ENCODE measurements around the gene TNNT3. TPM values are rescaled to one million over a fixed set of nuclear protein-coding genes. Genes with fewer than 3 reads are reported as not detected.

Gene TNNT3
- total RNA-seq, 1 experiment from 2014 or later = not detected

DNA sequence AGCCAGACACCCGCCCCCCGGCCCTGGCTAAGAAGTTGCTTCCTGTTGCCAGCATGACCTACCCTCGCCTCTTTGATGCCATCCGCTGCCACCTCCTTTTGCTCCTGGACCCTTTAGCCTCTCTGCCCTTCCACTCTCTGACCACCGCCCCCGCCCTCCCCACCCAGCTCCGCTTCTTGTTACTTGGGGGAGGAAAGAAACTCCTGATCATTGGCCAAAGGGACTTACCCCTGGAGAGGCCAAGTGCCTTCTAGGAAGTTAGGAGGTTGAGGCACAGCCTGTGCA, 27.7 kb upstream of the TNNT3 start, which contains the start of gene PRR33:
TSS of gene PRR33 (minus strand) at position 65 of the 285 bp plus-strand sequence. CDS start 1,311 bp downstream, outside the sequence.
- BruUV-seq (replicated peaks) = no TSS peak
- H3K36me3 ChIP-seq (ENCODE audit: insufficient read depth, low read length, poor library complexity, severe bottlenecking) = no peaks in the 10 kb centered on the region
- intact Hi-C loops (cut with micrococcal nuclease; ENCODE audit: unreplicated experiment) = no loop called here
- ChIA-PET POLR2A (ENCODE audit: low non-redundant PET) (no interaction called here), CTCF (no interaction called here)
- H3K4me1 ChIP-seq (ENCODE audit: insufficient read depth, low read length, poor library complexity, severe bottlenecking) = no peaks in the 10 kb centered on the region
- H3K4me3 ChIP-seq (ENCODE audit: low read depth, low read length, poor library complexity, severe bottlenecking) = no peak within 1 kb of the TSS
- no peak within 1 kb of the TSS for H3K27ac ChIP-seq (ENCODE audit: low read depth, low read length, poor library complexity, severe bottlenecking)
- no peaks in the 10 kb centered on the region for H3K9me3 ChIP-seq (ENCODE audit: low read depth, low read length, poor library complexity, severe bottlenecking)
- no peak for DNase-seq (ENCODE audit: low spot score)
- H3K27me3 ChIP-seq (replicated peaks; ENCODE audit: insufficient read depth, low read depth, low read length, poor library complexity) = no peaks in the 10 kb centered on the region
- TF ChIP-seq, protein P1, sequence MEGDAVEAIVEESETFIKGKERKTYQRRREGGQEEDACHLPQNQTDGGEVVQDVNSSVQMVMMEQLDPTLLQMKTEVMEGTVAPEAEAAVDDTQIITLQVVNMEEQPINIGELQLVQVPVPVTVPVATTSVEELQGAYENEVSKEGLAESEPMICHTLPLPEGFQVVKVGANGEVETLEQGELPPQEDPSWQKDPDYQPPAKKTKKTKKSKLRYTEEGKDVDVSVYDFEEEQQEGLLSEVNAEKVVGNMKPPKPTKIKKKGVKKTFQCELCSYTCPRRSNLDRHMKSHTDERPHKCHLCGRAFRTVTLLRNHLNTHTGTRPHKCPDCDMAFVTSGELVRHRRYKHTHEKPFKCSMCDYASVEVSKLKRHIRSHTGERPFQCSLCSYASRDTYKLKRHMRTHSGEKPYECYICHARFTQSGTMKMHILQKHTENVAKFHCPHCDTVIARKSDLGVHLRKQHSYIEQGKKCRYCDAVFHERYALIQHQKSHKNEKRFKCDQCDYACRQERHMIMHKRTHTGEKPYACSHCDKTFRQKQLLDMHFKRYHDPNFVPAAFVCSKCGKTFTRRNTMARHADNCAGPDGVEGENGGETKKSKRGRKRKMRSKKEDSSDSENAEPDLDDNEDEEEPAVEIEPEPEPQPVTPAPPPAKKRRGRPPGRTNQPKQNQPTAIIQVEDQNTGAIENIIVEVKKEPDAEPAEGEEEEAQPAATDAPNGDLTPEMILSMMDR (conservative IDR thresholded peaks at IDR 0.05; ENCODE audit: low read depth, low read length) = no peak
- TF ChIP-seq EZH2 (IDR thresholded peaks at IDR 0.05; ENCODE audit: borderline replicate concordance, low read depth, low read length, poor library complexity, severe bottlenecking) = no peak

DNA sequence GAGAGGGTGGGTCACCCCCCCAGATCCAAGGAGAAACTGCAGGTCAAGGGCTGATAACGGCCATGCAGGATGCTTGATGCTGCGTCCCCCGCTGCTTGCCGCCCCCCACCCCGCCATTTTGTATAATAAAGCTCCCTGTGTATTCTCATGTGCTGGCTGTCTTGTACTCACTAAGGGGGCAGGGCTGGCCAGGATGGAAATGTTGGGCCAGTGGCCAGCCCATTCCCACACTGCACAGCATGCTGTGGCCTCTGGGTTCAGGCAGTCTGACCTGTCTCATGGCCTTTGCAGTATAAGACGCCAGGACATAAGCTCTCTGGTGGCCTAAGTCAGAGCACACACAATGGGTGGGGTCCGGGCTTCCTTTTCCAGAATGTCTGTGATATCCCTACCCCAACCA, 27.4 kb upstream of the TNNT3 start:
- Histone ChIP-seq H3K4me3 (ENCODE audit: low read depth, low read length, poor library complexity, severe bottlenecking) (no peak overlapping the region), H3K36me3 (ENCODE audit: insufficient read depth, low read length, poor library complexity, severe bottlenecking) (no peaks in the 10 kb centered on the region), H3K27me3 (replicated peaks; ENCODE audit: insufficient read depth, low read depth, low read length, poor library complexity) (no peaks in the 10 kb centered on the region), H3K27ac (ENCODE audit: low read depth, low read length, poor library complexity, severe bottlenecking) (no peak overlapping the region), H3K4me1 (ENCODE audit: insufficient read depth, low read length, poor library complexity, severe bottlenecking) (no peaks in the 10 kb centered on the region), H3K9me3 (ENCODE audit: low read depth, low read length, poor library complexity, severe bottlenecking) (no peaks in the 10 kb centered on the region)
- TF ChIP-seq, protein P1 (conservative IDR thresholded peaks at IDR 0.05; ENCODE audit: low read depth, low read length) = no peak
- no peak for TF ChIP-seq EZH2 (IDR thresholded peaks at IDR 0.05; ENCODE audit: borderline replicate concordance, low read depth, low read length, poor library complexity, severe bottlenecking)
- ChIA-PET CTCF (no interaction called here), POLR2A (ENCODE audit: low non-redundant PET) (no interaction called here)
- BruUV-seq (replicated peaks) = no TSS peak
- DNase-seq (ENCODE audit: low spot score) = no peak
- intact Hi-C loops (cut with micrococcal nuclease; ENCODE audit: unreplicated experiment) = no loop called here

DNA sequence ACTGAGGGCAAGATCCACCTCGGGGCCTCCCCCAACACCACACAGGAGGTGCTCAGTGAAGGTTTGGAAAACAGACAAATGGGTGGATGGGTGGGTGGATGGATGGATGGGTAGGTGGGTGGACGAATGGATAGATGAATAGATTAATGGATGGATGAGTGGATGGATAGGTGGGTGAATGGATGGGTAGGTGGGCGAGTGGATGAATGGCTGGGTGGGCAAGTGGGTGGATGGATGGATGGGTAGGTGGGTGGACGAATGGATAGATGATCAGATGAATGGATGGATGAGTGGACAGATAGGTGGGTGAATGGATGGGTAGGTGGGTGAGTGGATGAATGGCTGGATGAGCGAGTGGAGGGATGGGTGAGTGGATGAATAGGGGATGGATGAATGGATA, 26.9 kb upstream of the TNNT3 start:
- BruUV-seq (replicated peaks) = no TSS peak
- no peak for DNase-seq (ENCODE audit: low spot score)
- no peaks in the 10 kb centered on the region for H3K9me3 ChIP-seq (ENCODE audit: low read depth, low read length, poor library complexity, severe bottlenecking)
- H3K27ac ChIP-seq (ENCODE audit: low read depth, low read length, poor library complexity, severe bottlenecking) = no peak overlapping the region
- intact Hi-C loops (cut with micrococcal nuclease; ENCODE audit: unreplicated experiment) = no loop called here
- no peaks in the 10 kb centered on the region for H3K27me3 ChIP-seq (replicated peaks; ENCODE audit: insufficient read depth, low read depth, low read length, poor library complexity)
- TF ChIP-seq, protein P1 (conservative IDR thresholded peaks at IDR 0.05; ENCODE audit: low read depth, low read length) = no peak
- TF ChIP-seq EZH2 (IDR thresholded peaks at IDR 0.05; ENCODE audit: borderline replicate concordance, low read depth, low read length, poor library complexity, severe bottlenecking) = no peak
- H3K36me3 ChIP-seq (ENCODE audit: insufficient read depth, low read length, poor library complexity, severe bottlenecking) = no peaks in the 10 kb centered on the region
- POLR2A ChIA-PET (ENCODE audit: low non-redundant PET) = no interaction called here
- no peaks in the 10 kb centered on the region for H3K4me1 ChIP-seq (ENCODE audit: insufficient read depth, low read length, poor library complexity, severe bottlenecking)
- CTCF ChIA-PET = no interaction called here
- H3K4me3 ChIP-seq (ENCODE audit: low read depth, low read length, poor library complexity, severe bottlenecking) = no peak overlapping the region

All from A673 (cell line).